IMR-90 (cell line): ENCODE measurements around the gene MACF1.

Experiments
- BHLHE40 ChIP-seq: fragments of 150-350 bp; IDR thresholded peaks from 2 replicates; pipeline ENCODE4 v1.6.1; 2016; ENCODE audit warnings: mild to moderate bottlenecking, low read depth, low read length
- POLR2A ChIP-seq: IDR thresholded peaks from 2 replicates; pipeline ENCODE4 v1.6.1; 2012; ENCODE audit warnings: mild to moderate bottlenecking, low read depth, low read length
- RAD21 ChIP-seq: IDR thresholded peaks from 2 replicates; pipeline ENCODE4 v1.6.1; 2012; ENCODE audit warnings: low read length, improper control_type of control experiment
- RFX5 ChIP-seq: IDR thresholded peaks from 2 replicates; pipeline ENCODE4 v1.8.0; 2012; ENCODE audit warnings: low read depth, mild to moderate bottlenecking, low read length, moderate library complexity
- TF ChIP-seq, protein P1 (sequence below): conservative IDR thresholded peaks from 2 replicates; pipeline ENCODE4 v1.5.1; 2012; ENCODE audit warnings: mild to moderate bottlenecking, low read depth, low read length, improper control_type of control experiment
- TF ChIP-seq, protein P2 (sequence below): fragments of 150-350 bp; IDR thresholded peaks from 2 replicates; pipeline ENCODE4 v1.6.1; 2017; ENCODE audit warnings: mild to moderate bottlenecking, antibody characterized with exemption, low read length, low read depth

DNA sequence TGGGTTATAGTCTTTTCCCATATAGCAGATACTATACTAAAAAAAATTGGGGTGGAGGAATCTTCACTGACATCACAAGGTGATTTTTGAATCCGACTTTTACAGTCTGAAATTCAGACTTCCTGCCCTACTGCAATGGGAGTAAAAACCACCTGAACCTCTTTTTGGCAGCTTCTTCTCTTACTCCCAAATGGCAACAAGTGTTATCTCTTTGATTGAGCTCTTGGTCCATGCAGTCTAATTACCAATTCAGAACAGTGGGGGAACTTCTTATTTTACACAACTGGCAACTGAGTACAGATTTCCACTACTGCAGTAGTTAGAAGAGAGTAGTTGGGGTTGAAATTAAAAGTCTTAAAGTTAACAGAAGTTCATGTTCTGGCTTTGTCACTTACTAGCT is 62.3 kb downstream of the MACF1 start:
- TF ChIP-seq, protein P1, sequence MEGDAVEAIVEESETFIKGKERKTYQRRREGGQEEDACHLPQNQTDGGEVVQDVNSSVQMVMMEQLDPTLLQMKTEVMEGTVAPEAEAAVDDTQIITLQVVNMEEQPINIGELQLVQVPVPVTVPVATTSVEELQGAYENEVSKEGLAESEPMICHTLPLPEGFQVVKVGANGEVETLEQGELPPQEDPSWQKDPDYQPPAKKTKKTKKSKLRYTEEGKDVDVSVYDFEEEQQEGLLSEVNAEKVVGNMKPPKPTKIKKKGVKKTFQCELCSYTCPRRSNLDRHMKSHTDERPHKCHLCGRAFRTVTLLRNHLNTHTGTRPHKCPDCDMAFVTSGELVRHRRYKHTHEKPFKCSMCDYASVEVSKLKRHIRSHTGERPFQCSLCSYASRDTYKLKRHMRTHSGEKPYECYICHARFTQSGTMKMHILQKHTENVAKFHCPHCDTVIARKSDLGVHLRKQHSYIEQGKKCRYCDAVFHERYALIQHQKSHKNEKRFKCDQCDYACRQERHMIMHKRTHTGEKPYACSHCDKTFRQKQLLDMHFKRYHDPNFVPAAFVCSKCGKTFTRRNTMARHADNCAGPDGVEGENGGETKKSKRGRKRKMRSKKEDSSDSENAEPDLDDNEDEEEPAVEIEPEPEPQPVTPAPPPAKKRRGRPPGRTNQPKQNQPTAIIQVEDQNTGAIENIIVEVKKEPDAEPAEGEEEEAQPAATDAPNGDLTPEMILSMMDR: no peak
- TF ChIP-seq RAD21 (no peak), POLR2A (no peak), BHLHE40 (no peak), RFX5 (no peak)
- TF ChIP-seq, protein P2, sequence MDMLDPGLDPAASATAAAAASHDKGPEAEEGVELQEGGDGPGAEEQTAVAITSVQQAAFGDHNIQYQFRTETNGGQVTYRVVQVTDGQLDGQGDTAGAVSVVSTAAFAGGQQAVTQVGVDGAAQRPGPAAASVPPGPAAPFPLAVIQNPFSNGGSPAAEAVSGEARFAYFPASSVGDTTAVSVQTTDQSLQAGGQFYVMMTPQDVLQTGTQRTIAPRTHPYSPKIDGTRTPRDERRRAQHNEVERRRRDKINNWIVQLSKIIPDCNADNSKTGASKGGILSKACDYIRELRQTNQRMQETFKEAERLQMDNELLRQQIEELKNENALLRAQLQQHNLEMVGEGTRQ: no peak
